HG02623 (cell line): ENCODE data around the gene MAML3.
A peak's percentile ranks its signal among the peaks of the same experiment; 100 is the strongest.

ENCODE experiments used
- ATAC-seq: cut with Tn5 transposase; IDR thresholded peaks from one replicate; pipeline ENCODE4 v1.9.1; 2021; ENCODE audit warnings: moderate library complexity; ENCODE audit not compliant: unreplicated experiment

The MAML3 gene

DNA sequence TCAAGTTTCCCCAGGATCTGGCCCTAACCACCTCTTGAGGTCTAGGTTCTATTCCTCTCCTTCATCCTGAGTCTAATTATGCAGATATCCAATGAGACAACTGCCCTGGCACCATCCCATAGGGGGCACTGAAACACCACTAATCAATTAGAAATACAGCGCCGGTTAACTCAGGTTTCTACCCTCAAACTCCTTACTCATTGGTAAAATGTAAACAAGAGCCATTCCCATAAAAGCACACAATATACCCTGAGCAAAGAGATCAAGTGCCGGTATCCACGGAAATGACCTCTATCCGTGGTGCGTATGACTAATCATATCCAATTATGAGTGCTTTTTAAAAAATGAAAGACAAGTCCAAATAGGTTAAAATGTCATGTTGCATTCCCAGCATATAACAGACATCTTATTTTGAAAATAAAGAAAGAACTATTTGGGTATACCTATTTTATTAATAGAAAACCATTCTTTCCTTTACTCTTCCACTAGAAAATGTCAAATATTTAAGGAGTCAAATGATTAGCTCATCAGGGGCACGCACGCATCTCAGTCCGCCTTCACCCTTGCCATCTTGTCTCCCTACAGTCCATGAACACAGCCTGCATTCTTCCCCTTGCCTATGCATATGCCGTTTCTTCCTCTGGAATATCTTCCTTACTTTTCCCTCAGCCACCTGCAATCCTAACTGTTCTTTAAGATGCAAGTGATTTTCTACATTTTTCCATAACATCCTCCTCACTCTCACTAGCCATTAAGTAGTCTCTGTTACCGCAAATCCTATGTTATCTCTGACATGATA lies 141.1 kb downstream of the MAML3 start:
- ATAC-seq: no peak

DNA sequence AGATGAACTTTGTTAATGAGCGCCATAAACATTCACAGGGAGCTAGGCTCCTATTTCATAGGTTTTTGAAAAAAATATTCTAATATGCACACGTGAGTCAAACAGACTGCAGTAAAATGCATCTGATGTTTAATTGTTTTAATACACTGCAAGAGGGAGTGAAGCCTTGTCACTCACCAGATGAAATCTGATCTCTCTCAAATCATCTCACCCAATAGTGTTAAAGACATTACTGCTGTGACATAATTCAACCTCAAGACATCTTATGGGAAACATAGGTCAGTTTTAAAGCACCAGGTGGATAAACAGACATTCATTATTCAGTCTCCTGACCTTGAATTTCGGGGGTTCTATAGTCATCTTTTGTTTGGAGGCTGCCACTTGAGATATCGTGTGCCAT lies 148.3 kb downstream of the MAML3 start:
- no peak for ATAC-seq

DNA sequence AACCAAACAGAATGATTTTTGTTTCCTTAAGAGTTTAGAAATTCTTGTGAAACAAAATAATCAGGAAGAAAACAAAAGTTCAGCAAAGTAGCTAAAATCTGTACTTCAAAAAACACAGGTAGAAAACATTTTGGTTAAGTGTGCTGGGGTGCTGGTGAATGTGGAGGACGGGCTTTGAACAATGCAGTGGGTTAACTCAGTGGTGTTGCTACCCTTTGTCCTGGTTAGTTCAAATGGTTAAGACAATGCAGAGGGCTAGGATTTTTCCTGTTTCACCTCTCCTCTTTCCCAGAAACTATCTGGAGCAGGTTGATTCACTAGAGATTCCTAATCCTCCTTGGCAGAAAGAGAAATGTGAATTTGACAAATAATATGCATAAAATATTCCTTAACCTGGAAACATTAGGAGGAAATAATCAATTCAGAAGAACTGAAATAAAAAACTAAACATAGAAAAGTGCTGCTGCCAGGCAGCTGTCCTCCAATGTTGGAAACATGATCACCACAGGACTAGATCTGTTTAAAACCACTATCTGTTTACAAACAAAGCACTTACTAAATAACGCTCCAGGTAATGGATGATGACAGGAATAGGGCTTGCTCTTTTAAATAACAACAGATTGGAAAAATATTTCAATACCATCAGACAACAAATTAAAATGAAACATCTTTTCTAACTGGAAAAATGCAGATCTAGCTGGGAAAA lies 148.9 kb downstream of the MAML3 start:
- no peak for ATAC-seq

DNA sequence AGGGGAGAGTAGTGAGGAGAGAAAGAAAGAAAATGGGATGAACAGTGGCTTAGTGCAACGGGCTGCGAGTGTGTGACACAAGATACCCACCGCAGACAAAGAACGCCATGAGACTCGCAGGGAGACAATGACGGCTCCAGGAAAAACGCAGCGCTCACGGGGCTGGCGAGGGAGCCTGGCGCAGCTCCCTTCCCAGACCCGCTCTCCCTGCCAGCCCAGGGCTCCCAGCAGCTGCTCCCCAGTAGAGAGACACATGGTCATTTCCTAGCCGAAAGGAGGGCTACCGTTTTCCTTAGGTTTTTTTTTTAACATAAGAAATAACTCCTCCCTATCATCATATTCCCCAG lies 149.5 kb downstream of the MAML3 start:
- no peak for ATAC-seq

DNA sequence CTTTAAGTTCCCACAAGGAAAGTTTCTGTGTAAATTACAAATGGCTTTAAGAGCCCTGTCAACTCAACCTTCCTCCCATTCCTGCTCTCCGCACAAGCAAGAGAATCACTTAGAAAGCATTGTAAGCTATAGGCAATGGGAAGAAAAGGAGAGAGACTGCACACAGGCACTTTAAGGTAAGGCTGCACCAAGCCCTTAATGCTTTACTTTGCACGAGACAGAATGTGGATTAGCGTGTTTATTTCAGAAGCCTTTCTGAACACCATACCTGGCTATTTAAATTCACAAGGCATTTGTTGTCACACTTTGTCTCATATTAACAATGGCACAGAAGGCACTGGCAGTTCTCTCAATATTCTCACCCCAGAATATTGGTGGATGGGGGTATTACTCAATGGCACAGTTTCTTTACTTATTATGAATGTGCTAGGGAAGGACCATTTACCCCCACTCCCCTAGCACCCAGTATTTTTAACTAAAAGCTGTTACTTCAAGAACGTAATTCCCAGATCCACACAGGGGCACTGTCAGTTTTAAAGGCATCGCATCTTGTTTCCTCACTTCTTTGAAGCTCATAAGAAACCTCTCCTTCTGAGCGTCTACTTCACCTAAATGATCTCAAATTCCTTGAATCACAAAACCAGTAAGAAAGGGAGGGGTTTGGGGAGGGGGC lies 150.0 kb downstream of the MAML3 start:
- ATAC-seq: no peak

DNA sequence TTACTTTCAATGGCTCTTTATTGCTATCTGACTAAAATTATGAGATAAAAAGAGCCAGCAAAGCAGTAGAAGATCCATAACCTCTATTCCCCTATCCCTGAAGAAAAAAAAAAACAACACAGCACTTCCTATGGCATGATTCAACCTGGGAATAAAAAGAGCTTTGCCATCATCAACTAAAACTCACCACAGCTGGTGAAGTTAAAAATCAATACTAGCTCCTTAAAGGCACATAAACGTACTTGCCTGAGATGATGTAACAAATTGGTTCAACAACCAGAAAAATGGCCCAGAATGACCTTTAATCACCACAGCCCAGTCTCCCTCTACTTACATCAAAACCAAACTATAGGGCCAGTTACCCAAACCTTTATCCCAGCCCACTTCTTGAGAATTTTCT lies 153.8 kb downstream of the MAML3 start:
- no peak for ATAC-seq

DNA sequence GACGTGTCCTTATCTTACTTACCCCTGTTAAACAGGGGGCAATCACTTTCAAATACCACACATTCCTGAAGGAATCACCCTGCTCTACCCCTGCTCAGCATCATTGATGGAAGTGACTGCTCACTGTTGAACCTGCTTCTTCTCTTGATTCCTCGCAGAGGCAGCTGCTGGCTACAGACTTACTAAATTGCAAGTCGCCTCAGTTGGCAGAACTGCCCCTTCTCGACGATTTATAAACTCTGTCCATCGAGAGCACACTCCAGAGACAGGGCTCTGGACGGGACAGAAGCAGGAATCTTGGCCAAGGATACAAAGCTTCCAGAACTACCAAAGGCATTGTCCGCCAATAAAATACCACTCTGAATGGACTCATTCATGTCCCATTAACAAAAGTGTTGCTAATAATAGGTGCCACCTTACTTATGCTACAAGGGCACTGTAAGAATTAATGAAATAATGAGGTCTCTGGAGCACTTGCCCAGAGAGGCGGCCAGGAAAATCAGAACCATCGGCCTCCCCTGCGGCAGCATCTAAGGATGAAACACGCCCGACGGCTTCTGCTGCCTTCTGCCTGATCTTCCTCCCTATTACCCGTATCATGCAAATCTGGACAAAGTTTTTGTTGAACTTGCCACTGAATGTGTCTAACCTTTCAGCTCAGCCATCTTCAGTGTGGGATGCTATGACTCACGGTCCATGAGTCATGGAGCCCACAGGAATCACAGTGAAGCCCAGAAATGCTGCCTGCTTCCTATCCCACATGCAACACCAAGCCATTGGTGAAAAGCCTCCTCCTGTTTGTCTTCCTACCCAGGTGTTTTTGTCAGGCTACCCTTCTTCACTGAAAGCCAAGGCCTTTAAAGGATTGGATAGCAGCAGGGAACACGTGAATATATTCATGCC lies 164.9 kb downstream of the MAML3 start:
- ATAC-seq: no peak

DNA sequence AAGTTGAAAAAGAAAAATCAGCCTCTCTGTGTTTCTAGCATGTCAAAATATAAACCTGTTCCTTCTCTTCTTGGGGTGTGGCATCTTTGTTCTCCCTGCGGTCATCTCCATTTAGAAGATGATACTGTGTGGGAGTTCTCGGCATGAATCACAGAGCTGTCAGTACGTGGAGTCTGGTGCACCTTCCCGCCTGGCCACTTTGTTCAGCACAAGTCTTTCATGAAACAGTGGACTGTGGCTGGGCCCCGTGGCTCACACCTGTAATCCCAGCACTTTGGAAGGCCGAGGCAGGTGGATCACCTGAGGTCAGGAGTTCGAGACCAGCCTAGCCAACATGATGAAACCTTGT lies 166.5 kb downstream of the MAML3 start:
- no peak for ATAC-seq

DNA sequence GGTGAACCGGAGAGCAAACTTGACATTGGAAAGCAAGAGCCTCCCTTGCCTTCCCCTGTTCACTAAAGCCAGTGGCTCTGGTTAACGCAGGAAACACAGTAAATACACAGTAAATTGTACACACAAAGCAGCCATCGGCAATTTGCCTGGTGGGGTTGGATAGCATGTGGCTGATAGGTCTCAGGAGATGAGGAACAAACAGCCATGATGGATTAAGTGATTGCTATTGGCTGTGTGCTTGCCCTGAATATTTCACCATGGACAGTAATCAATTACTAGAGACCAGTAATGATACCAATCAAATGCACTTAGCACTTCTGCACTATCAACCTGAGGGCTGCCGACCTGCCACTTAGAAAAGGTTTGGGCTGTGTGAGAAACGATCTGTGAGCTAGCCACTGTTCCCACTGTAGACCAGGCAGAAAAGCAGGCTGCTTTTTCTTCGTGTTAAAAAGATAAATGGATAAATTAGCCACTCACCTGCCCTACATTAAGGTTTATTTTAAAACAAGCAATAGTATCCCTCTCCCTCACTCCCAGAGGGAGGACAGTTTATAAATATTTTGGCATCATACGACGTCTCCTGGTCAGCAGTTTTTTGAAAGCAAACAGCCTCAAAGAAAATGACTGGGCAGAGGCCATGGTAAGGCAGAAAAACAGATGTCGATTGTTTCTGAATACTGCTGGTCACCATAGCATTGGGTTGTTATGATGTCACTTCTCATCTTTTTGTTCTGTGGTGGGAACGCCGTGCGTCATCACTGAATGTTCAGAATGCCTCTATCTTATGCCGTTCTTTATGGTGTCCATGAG lies 167.1 kb downstream of the MAML3 start:
- ATAC-seq: no peak

DNA sequence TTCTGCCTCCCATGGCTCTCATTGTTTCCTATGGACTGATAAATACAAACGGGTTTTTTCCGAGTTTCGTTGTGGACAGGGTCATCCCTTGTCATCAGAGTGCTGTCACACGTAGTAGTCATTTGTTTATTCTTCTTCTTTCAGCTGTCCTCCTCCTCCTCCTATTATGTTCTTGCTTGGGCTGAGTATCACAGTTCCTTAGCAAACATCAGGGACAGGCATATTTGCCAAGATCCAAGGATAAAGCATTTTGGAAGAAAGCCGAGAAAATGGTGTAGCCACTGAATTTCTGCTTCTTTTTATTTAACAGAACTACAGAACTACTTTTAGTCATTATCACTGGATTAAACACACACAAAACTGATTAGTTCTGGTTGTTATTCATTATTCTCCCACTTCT lies 167.9 kb downstream of the MAML3 start:
- ATAC-seq: no peak

DNA sequence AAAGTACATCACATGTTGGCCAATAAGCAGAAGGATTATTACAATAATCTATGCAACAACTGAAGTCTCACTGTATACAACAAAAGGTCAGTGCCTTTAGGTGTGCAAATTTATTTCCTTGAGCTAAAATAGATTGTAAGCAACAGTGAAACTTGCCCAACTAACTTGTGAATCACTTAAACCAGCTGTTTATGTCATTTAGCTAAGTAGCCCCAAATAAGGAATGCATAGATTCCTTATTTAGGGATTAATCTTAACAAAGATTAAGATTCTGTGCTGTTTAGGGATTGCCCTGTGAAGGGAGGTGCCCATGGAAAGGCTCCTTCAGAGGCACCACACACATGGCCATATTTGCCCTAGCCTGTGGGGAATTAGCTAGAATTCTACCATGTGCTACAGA lies 168.6 kb downstream of the MAML3 start:
- no peak for ATAC-seq

DNA sequence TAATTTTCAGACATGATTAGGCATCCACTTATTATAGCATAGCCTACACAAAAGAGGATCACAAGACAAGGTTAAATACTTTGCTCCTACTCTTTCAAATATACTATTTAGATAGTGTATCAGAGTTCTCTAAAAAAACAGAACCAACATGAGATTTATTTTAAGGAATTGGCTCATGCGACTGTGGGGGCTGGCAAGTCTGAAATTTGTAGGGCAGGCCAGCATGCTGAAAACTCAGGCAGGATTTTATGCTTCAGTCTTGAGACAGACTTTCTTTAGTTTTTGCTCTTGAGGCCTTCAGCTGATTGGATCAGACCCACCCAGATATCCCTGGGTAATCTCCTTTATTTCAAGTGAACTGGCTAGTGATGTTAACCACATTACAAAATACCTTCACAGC lies 169.5 kb downstream of the MAML3 start:
- no peak for ATAC-seq

DNA sequence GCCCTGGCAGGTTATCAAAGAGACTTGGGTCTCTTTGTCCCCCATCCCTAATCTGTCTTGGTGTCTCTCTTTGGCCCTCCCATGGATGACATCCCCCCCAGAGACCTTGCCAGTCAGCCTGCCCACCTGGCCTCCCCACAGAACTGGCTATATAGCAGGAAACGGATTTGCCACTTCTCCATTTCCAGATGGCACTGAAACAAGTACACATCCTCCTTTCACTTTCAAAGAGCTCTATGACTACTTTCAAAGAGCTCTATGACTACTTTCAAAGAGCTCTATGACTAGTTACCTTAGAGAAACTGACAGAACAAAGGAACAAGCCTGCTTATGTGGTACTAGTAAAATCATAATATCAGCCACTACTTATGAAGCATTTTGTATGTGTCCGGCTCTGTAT lies 175.3 kb downstream of the MAML3 start:
- peak; percentile 96 for ATAC-seq

DNA sequence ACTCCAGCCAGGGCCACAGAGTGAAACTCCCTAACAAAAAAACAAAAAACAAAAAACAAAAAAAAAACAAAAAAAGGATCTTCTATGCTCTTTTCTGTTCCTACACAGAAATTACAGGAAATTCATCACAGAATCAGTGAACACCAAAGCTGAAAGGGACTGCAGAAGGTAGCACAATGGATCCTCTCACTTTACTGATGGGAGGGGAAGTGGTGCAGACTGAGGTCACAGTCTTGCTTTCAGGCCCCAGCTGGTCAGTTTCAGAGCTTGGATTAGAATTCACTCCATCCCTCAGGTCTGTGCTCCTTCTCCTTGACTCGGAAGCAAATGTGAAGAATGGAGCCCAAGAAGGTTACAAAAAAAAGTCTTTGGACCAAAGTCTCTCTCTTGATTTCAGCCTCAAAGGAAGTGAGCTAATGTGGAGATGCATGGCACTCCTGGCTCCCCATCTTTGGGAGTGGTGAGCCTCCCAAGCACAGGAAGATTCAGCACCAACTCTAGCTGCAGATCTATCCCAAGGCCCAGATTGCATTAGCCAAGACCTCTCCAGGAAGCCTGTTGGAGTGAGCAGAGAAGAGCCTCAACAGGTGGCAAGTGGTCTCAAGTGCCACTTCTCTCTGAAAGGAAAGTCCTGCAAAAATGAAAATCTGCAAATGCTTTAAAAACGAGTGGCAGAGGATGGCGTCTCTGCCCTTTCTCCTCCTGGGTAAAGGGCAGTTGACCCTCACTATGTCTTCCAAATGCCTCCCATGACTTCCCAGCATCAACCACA lies 176.0 kb downstream of the MAML3 start:
- ATAC-seq: peak; percentile 38

DNA sequence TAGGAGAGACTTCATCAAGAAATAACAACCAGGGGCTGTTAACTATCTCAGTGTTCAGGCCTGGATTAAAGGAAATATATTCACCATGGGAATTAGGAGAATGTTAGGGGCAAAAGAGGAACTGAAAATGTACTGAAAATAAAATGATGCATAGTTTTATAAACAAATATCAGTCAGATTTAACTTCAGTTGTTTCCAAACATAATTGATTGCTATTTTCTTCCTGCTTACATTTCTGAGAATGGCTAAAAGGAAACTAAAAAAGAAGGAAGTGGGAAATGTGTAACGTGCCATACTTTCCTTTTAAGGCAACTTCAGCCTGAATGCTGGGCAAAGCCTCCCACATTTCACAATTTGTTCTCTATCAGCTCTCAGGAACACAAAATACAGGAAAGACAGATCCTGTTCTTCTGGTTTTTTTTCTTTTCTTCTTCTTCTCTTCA lies 178.1 kb downstream of the MAML3 start:
- no peak for ATAC-seq

DNA sequence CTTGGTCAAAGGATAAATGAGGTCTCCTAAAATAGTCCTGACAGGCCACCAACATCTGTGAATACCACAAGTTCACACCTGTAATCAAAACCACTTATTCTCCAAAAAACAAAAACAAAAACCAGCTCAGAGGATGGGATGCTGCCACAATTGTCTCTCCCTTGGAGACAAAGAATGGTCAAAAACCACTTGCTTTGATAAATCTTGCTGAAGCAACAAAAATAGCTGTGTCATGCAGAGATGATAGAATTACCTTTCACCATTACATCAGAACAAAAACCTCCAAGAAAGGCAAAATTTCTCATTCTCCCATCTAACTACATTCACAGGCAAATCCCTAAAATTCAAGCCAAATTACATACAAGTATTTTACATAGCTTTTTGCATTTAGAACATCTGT lies 180.4 kb downstream of the MAML3 start:
- no peak for ATAC-seq

DNA sequence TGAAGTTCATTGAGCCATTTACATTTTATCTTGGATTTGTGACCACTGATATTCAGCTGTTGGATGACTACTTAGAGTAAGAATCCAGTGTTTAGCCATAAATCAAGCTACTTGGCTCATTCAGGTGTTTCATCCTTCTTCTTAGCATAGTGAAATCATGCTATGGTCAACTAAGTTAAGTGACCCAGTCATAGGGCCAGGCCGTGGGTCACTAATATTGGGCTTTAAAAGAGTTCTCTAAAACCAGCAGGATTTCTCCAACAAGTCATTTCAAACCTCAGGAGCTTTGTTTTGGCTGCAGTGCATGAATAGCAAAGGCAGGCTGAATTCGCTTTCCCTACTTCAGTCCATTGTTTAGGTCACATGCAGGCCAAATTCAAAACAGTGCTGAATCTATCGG lies 181.0 kb downstream of the MAML3 start:
- no peak for ATAC-seq

DNA sequence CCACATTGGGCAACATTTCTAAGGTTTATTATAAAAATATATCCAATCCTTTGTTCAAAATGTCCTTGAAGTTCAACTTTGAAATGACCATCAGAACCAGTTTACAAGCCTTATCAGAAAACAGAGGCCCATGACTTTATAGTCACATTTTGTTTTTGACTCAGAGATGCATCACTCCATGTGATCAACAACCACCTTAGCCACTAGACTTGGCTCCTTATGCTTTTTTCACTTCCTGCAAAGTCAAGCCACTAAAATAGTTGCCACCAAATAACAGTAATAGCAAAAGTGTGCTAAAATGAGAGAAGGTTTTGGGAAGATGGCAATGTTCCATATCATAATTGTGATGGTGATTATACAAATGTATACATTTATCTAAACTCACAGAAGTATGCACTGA lies 181.7 kb downstream of the MAML3 start:
- no peak for ATAC-seq

DNA sequence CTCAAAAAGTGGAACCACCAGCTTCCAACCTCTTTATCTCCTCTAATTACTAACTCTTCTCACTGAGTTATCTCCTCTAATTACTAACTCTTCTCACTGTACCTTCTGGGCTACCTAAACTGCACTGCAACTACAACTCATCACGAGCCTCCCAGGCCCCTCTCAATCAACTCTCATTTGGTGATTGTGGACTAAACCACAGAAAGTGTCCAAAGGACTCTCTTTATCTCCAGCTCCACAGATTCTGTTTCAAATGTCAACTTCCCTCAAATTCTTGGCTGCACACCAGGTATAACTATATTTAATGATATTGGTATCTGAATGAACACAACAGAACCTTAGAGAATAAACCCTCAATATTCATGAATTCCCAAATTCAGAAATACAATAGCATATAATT lies 182.9 kb downstream of the MAML3 start:
- no peak for ATAC-seq
